ENCODE data around the gene APH1B. TPM values are rescaled to one million over a fixed set of nuclear protein-coding genes. Genes with fewer than 3 reads are reported as not detected.
"Not testable (repeated sequence)": the region's sequence is repeated elsewhere in the genome, so short reads cannot be mapped to it uniquely, and the experiment has no call there.

APH1B gene
- polyA plus RNA-seq, 1 experiment, result 12.6 TPM

- TF ChIP-seq CTCF (IDR thresholded peaks at IDR 0.05; ENCODE audit: insufficient read depth, low read depth, low read length), result no peak
- no peaks in the 10 kb centered on the region for H3K27me3 ChIP-seq (ENCODE audit: control insufficient read depth, insufficient read depth, low read length)
- ChIA-PET CTCF (interaction anchor here (0.6 kb wide), 1 partner anchor 67 kb away, joined by 3 read pairs; no protein-coding TSS in a partner anchor), POLR2A (no interaction called here)
- H3K4me3 ChIP-seq (ENCODE audit: low read depth, low read length), result no peak overlapping the region
- no peak for DNase-seq (ENCODE audit: low read depth)
- no peaks in the 10 kb centered on the region for H3K36me3 ChIP-seq (ENCODE audit: control insufficient read depth, insufficient read depth, low read length)
These were observed 44.5 kb upstream of the APH1B start for GRCh38 chr15:63232943-63233342.

- POLR2A ChIA-PET, result no interaction called here
- H3K36me3 ChIP-seq (ENCODE audit: control insufficient read depth, insufficient read depth, low read length), result no peaks in the 10 kb centered on the region
- no peak for DNase-seq (ENCODE audit: low read depth)
- CTCF ChIA-PET, result interaction anchor here (1.3 kb wide), 1 partner anchor 12 kb away, joined by 3 read pairs; no protein-coding TSS in a partner anchor
- no peak overlapping the region for H3K4me3 ChIP-seq (ENCODE audit: low read depth, low read length)
- H3K27me3 ChIP-seq (ENCODE audit: control insufficient read depth, insufficient read depth, low read length), result no peaks in the 10 kb centered on the region
- TF ChIP-seq CTCF (IDR thresholded peaks at IDR 0.05; ENCODE audit: insufficient read depth, low read depth, low read length), result no peak
These were observed 43.6 kb upstream of the APH1B start for GRCh38 chr15:63233667-63234423.

GRCh38 chr15:63234451-63234870 is 42.9 kb upstream of the APH1B start:
- ChIA-PET POLR2A (no interaction called here), CTCF (interaction anchor here (1.3 kb wide), 1 partner anchor 13 kb away, joined by 3 read pairs; no protein-coding TSS in a partner anchor)
- Histone ChIP-seq H3K4me3 (ENCODE audit: low read depth, low read length) (no peak overlapping the region), H3K27me3 (ENCODE audit: control insufficient read depth, insufficient read depth, low read length) (no peaks in the 10 kb centered on the region), H3K36me3 (ENCODE audit: control insufficient read depth, insufficient read depth, low read length) (no peaks in the 10 kb centered on the region)
- no peak for DNase-seq (ENCODE audit: low read depth)
- no peak for TF ChIP-seq CTCF (IDR thresholded peaks at IDR 0.05; ENCODE audit: insufficient read depth, low read depth, low read length)

- H3K4me3 ChIP-seq (ENCODE audit: low read depth, low read length), result no peak overlapping the region
- ChIA-PET CTCF (no interaction called here), POLR2A (no interaction called here)
- DNase-seq (ENCODE audit: low read depth), result no peak
- H3K36me3 ChIP-seq (ENCODE audit: control insufficient read depth, insufficient read depth, low read length), result no peaks in the 10 kb centered on the region
- no peaks in the 10 kb centered on the region for H3K27me3 ChIP-seq (ENCODE audit: control insufficient read depth, insufficient read depth, low read length)
- no peak for TF ChIP-seq CTCF (IDR thresholded peaks at IDR 0.05; ENCODE audit: insufficient read depth, low read depth, low read length)
These were observed 41.1 kb upstream of the APH1B start for GRCh38 chr15:63236272-63236671.

GRCh38 chr15:63237086-63237485 is 40.3 kb upstream of the APH1B start:
- CTCF ChIA-PET, result interaction anchor here (0.6 to 1.1 kb wide), 2 partner anchors 12 to 70 kb away, joined by 3 read pairs; no protein-coding TSS in a partner anchor
- POLR2A ChIA-PET; H3K4me3 ChIP-seq (ENCODE audit: low read depth, low read length); H3K27me3 ChIP-seq (ENCODE audit: control insufficient read depth, insufficient read depth, low read length); DNase-seq (ENCODE audit: low read depth); H3K36me3 ChIP-seq (ENCODE audit: control insufficient read depth, insufficient read depth, low read length): not testable (repeated sequence)

All from BJ (cell line).